OCI-LY1 (cell line): ENCODE results near the gene TIAM1.

Source experiments
- CTCF ChIP-seq: fragments of 200-600 bp; sonication (generic), shearing (Covaris generic); IDR thresholded peaks from 2 replicates; pipeline ENCODE4 v1.5.1; 2017; ENCODE audit warnings: mild to moderate bottlenecking, antibody characterized with exemption, low read length, moderate library complexity, mixed read lengths
- EZH2 ChIP-seq: fragments of 200-600 bp; sonication (generic), shearing (Covaris generic); IDR thresholded peaks from 2 replicates; pipeline ENCODE4 v1.8.0; 2017; ENCODE audit warnings: borderline replicate concordance, mixed run types, mild to moderate bottlenecking, antibody characterized with exemption, low read length, moderate library complexity, mixed read lengths

- TF ChIP-seq CTCF, result no peak
- no peak for TF ChIP-seq EZH2
Measured at GRCh38 chr21:31331231-31331630, 12.8 kb downstream of the TIAM1 start.
